Fibroblast of mammary gland (primary cell): ENCODE data around the gene ARMC5.

ENCODE experiments used
- DNase-seq: peaks from one replicate; pipeline ENCODE4 v3.0.0-alpha.2; 2010; ENCODE audit warnings: low read depth
- H3K4me3 ChIP-seq: 2 replicates; pipeline ENCODE4 v1.5.1; 2011; ENCODE audit warnings: low read depth, mild to moderate bottlenecking, low read length, moderate library complexity; ENCODE audit not compliant: control insufficient read depth
- TF ChIP-seq, protein P1 (sequence below): conservative IDR thresholded peaks from 2 replicates; pipeline ENCODE4 v1.5.1; 2011; ENCODE audit warnings: low read depth, low read length, inconsistent platforms; ENCODE audit not compliant: control insufficient read depth, insufficient read depth

The ARMC5 gene

DNA sequence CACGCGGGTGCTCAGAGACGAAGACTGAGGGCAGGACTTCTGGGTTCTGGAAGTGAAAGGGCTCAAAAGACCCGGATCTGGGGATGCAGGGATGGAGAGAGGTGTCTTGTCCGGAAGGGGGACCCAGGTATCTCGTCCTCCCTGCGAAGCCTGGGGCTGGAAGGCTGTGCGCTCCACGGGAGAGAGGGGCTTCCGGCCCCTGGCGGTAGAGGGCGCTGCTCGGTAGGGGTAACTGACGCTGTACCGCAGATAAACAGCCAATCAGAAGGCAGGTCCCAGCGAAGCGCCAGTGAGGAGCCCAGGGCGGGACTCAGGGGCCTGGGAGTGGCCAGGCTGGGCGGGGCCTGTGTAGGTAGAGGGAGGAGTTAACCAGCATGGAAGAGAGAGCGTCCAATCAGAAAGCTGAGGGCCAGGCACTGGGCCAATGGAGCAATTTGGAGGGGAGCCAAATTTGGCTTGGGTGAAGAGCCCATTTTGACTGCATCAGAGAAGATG, 13.5 kb downstream of the ARMC5 start:
- peak overlapping the region; percentile 80 for H3K4me3 ChIP-seq
- TF ChIP-seq, protein P1, sequence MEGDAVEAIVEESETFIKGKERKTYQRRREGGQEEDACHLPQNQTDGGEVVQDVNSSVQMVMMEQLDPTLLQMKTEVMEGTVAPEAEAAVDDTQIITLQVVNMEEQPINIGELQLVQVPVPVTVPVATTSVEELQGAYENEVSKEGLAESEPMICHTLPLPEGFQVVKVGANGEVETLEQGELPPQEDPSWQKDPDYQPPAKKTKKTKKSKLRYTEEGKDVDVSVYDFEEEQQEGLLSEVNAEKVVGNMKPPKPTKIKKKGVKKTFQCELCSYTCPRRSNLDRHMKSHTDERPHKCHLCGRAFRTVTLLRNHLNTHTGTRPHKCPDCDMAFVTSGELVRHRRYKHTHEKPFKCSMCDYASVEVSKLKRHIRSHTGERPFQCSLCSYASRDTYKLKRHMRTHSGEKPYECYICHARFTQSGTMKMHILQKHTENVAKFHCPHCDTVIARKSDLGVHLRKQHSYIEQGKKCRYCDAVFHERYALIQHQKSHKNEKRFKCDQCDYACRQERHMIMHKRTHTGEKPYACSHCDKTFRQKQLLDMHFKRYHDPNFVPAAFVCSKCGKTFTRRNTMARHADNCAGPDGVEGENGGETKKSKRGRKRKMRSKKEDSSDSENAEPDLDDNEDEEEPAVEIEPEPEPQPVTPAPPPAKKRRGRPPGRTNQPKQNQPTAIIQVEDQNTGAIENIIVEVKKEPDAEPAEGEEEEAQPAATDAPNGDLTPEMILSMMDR = peak; percentile 72
- peak; percentile 94 for DNase-seq

- TF ChIP-seq, protein P1 = no peak
- peak overlapping the region; percentile 80 for H3K4me3 ChIP-seq
- DNase-seq = no peak
Measured at GRCh38 chr16:31473264-31473984, 14.1 kb downstream of the ARMC5 start.

DNA sequence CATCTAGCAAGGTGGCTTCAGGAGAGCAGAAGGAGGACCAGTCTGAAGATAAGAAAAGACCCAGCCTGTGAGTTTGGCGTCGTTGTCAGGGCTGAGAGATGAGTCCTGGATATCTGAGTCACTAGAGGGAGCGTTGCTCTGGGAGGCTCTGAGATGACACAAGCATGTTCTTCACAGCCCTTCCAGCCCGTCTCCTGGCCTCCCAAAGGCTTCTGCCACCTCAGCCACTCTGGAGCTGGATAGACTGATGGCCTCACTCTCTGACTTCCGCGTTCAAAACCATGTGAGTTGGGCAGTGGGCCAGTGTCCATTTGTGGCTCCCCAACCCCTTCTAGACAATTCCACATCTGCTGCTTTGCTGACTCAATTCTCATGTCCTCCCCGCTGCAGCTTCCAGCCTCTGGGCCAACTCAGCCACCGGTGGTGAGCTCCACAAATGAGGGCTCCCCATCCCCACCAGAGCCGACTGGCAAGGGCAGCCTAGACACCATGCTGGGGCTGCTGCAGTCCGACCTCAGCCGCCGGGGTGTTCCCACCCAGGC, 14.9 kb downstream of the ARMC5 start:
- TF ChIP-seq, protein P1 = peak; percentile 2
- DNase-seq = peak; percentile 96
- H3K4me3 ChIP-seq = no peak overlapping the region

DNA sequence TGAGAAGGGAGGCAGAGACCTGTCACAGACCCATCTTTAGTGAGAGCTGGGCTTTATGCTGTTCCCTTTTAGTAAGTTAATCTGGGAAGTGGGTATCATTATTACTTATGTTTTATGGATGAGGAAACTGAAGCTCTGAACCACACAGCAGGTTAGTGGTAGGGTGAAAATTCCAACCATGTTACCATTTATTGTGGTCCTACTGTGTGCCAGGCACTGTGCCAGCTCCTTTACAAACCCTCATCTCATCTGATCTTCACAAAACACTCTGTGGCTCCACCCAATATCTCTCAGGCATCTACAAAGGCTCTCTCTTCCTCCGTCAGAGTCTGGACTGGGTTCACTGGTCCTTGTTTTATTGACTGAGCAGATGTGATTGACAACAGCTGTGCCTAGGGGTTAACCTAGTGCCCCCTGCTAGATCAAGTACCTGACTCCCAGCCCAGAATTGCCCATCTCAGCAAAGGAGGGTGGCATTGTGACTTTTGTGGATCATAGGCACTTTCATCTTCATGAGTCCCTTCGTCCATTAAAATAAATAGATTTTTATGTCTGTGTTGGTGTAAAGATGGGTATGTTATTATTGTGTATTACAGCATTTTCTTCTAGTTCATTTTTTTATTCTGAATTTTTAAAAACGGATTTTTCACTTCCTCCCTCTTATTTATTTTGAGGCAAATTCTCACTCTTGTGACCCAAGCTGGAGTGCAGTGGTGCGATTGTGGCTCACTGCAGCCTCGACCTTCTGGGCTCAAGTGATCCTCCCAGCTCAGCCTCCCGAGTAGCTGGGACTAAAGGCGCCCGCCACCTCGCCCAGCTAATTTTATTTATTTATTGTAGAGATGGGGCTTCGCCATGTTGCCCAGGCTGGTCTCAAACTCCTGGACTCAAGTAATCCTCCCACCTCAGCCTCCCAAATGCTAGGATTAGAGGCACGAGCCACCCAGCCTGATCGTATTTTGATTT, 15.8 kb downstream of the ARMC5 start:
- DNase-seq = no peak
- TF ChIP-seq, protein P1 = no peak
- H3K4me3 ChIP-seq = no peak overlapping the region

DNA sequence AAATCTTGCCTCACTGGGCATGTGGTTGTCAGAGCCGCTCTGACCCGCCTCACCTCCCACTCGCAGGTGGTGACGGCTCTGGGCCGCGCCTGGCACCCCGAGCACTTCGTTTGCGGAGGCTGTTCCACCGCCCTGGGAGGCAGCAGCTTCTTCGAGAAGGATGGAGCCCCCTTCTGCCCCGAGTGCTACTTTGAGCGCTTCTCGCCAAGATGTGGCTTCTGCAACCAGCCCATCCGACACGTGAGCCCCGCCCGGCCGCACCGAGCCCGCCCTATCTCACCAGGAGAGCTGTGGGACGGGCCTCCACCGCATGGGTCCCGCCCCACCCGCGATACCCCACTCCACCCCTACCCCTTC, 16.6 kb downstream of the ARMC5 start:
- TF ChIP-seq, protein P1 = no peak
- no peak overlapping the region for H3K4me3 ChIP-seq
- DNase-seq = no peak

DNA sequence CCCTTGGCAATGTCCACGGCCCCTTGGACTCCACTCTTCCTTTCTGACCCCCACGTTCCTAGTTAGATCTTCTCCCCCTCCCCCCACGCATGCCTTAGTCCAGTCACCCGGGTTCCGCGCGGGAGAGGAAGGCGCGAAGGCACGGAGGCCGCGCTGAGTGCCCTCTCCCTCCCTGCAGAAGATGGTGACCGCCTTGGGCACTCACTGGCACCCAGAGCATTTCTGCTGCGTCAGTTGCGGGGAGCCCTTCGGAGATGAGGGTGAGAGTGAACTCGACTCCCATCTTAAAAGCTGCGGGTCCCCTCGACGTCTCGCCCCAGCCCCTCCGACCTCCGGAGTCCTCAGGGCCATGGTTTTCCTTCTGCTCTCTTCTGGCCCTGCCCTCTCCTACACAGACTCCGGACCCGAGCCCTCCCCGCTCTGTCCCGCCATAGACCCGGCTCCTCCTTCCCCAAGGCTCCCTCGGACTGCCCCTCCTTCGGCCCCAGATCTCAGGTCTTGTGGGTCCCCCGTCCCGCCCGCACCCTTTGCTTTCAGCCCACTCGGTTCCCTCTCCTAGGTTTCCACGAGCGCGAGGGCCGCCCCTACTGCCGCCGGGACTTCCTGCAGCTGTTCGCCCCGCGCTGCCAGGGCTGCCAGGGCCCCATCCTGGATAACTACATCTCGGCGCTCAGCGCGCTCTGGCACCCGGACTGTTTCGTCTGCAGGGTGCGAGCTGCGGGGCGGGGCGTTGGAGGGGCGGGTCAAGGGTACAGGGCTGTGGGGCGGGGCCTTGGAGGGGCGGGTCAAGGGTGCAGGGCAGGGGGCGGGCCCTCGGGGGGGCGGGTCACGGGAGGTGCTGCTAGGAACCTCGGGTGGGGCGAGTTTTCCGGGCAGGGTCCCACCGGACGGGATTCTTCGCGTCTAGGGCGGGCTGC, 17.3 kb downstream of the ARMC5 start:
- TF ChIP-seq, protein P1 = no peak
- DNase-seq = no peak
- H3K4me3 ChIP-seq = no peak overlapping the region
